ENCODE data around the gene MRGPRD.

GRCh38 chr11:68994894-68995285 is 14.1 kb upstream of the MRGPRD start:
- TF ChIP-seq CTCF (IDR thresholded peaks at IDR 0.05) (no peak), EZH2 (IDR thresholded peaks at IDR 0.05; ENCODE audit: borderline replicate concordance, insufficient read depth, low read depth, low read length, poor library complexity, severe bottlenecking) (no peak)
